SK-N-SH (cell line): ENCODE data around the gene APBA2.

Source experiments
- CTCF ChIP-seq: fragments of 200-600 bp; sonication (generic); IDR thresholded peaks from 2 replicates; pipeline ENCODE4 v1.6.1; 2017; ENCODE audit warnings: antibody characterized with exemption, mild to moderate bottlenecking, moderate library complexity
- ELF1 ChIP-seq: IDR thresholded peaks from 2 replicates; pipeline ENCODE4 v1.4.0; 2012
- EP300 ChIP-seq, 2 experiments: IDR thresholded peaks; 2 replicates each; pipeline versions ENCODE4 v1.4.0 to v1.6.1; 2012; ENCODE audit warnings: borderline replicate concordance in 1 of 2, low read depth in 1 of 2, low read length in 1 of 2
- EZH2phosphoT487 ChIP-seq: fragments of 200-600 bp; sonication (generic); IDR thresholded peaks from 2 replicates; pipeline ENCODE4 v1.6.1; 2017; ENCODE audit warnings: low read depth, mixed run types, mild to moderate bottlenecking, antibody characterized with exemption, moderate library complexity, borderline replicate concordance
- FOXM1 ChIP-seq: IDR thresholded peaks from 2 replicates; pipeline ENCODE4 v1.4.0; 2012; ENCODE audit warnings: low read depth, mild to moderate bottlenecking
- MAX ChIP-seq: IDR thresholded peaks from 2 replicates; pipeline ENCODE4 v1.4.0; 2012; ENCODE audit warnings: low read depth
- POLR2AphosphoS5 ChIP-seq: IDR thresholded peaks from 2 replicates; pipeline ENCODE4 v1.6.1; 2012; ENCODE audit warnings: low read depth, low read length
- RAD21 ChIP-seq: IDR thresholded peaks from 2 replicates; pipeline ENCODE4 v1.6.1; 2012; ENCODE audit warnings: mild to moderate bottlenecking, low read length
- RCOR1 ChIP-seq: fragments of 150-350 bp; IDR thresholded peaks from 2 replicates; pipeline ENCODE4 v1.6.1; 2017; ENCODE audit warnings: antibody characterized with exemption, low read length
- REST ChIP-seq: IDR thresholded peaks from 2 replicates; pipeline ENCODE4 v1.6.1; 2012; ENCODE audit warnings: mild to moderate bottlenecking, low read depth, low read length, moderate library complexity
- RFX5 ChIP-seq: IDR thresholded peaks from 2 replicates; pipeline ENCODE4 v1.6.1; 2012; ENCODE audit warnings: mild to moderate bottlenecking, improper control_type of control experiment, low read length
- SMC3 ChIP-seq: IDR thresholded peaks from 2 replicates; pipeline ENCODE4 v1.6.1; 2012; ENCODE audit warnings: low read depth, low read length, improper control_type of control experiment
- TAF1 ChIP-seq: IDR thresholded peaks from 2 replicates; pipeline ENCODE4 v1.6.1; 2012; ENCODE audit warnings: low read depth, mild to moderate bottlenecking, low read length, moderate library complexity, borderline replicate concordance
- USF2 ChIP-seq: fragments of 150-350 bp; IDR thresholded peaks from 2 replicates; pipeline ENCODE4 v1.6.1; 2017; ENCODE audit warnings: antibody characterized with exemption, low read length, low read depth, borderline replicate concordance

GRCh38 chr15:28932361-28932760 is 46.6 kb downstream of the APBA2 start:
- TF ChIP-seq CTCF (no peak), REST (no peak), TAF1 (no peak), RFX5 (no peak), FOXM1 (no peak), POLR2AphosphoS5 (no peak), SMC3 (no peak), ELF1 (no peak), USF2 (no peak), EZH2phosphoT487 (no peak), RAD21 (no peak), MAX (no peak), RCOR1 (no peak), EP300 (IDR thresholded peaks at IDR 0.05; ENCODE audit: borderline replicate concordance in 1 of 2, low read depth in 1 of 2, low read length in 1 of 2) (no peak)
